Mammary epithelial cell (primary cell): ENCODE data around the gene USP3.

Source experiments
- EZH2 ChIP-seq: IDR thresholded peaks from 2 replicates; pipeline ENCODE4 v1.6.1; 2012; ENCODE audit warnings: low read length, inconsistent platforms, borderline replicate concordance
- TF ChIP-seq, protein P1 (sequence below), 2 donors: IDR thresholded peaks in 1 of 2; conservative IDR thresholded peaks in 1 of 2; 2 replicates each; pipeline ENCODE4 v1.5.1; 2011 to 2012; ENCODE audit warnings: inconsistent platforms in 2 of 2, low read length in 2 of 2, mild to moderate bottlenecking in 2 of 2, control low read depth in 1 of 2, low read depth in 1 of 2; ENCODE audit not compliant: insufficient read depth in 1 of 2; ENCODE audit errors: extremely low read depth in 1 of 2

DNA sequence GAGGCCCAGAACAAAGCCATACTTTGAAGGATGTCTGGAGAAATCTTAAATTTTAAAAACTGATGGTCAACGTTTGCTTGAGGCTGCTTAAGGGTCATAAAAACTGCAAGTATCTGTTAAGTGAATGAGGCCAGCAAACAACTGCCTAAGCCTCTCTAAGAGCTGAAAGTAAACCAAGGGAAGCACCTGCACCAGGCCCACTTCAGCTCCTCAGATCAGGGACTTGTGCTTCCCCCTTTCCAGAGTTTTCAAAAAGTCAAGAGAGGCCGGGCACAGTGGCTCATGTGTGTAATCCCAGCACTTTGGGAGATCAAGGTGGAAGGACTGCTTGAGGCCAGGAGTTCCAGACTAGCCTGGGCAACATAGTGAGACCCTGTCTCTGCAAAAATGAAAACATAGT lies 101.9 kb downstream of the USP3 start:
- TF ChIP-seq, protein P1, sequence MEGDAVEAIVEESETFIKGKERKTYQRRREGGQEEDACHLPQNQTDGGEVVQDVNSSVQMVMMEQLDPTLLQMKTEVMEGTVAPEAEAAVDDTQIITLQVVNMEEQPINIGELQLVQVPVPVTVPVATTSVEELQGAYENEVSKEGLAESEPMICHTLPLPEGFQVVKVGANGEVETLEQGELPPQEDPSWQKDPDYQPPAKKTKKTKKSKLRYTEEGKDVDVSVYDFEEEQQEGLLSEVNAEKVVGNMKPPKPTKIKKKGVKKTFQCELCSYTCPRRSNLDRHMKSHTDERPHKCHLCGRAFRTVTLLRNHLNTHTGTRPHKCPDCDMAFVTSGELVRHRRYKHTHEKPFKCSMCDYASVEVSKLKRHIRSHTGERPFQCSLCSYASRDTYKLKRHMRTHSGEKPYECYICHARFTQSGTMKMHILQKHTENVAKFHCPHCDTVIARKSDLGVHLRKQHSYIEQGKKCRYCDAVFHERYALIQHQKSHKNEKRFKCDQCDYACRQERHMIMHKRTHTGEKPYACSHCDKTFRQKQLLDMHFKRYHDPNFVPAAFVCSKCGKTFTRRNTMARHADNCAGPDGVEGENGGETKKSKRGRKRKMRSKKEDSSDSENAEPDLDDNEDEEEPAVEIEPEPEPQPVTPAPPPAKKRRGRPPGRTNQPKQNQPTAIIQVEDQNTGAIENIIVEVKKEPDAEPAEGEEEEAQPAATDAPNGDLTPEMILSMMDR (conservative IDR thresholded peaks at IDR 0.05 in 1 of 2, IDR thresholded peaks at IDR 0.05 in 1 of 2; ENCODE audit: extremely low read depth in 1 of 2, insufficient read depth in 1 of 2, low read depth in 1 of 2, low read length in 2 of 2), result no peak
- TF ChIP-seq EZH2, result no peak
